GM21367 (cell line): Measurements from ENCODE around the gene WNK3.
"Not testable (repeated sequence)": the region's sequence is repeated elsewhere in the genome, so short reads cannot be mapped to it uniquely, and the experiment has no call there.

Source experiments
- ATAC-seq: cut with Tn5 transposase; IDR thresholded peaks from one replicate; pipeline ENCODE4 v1.9.1; 2021; ENCODE audit not compliant: unreplicated experiment

The WNK3 gene

GRCh38 chrX:54357414-54358377 is at the start of gene WNK3:
Gene WNK3, minus strand, starts transcription at chrX:54358046.
- ATAC-seq, result no peak

GRCh38 chrX:54407266-54407665 is 49.4 kb upstream of the WNK3 start:
- ATAC-seq, result no peak

- no peak for ATAC-seq
Measured at GRCh38 chrX:54397113-54397512, 39.3 kb upstream of the WNK3 start.

DNA sequence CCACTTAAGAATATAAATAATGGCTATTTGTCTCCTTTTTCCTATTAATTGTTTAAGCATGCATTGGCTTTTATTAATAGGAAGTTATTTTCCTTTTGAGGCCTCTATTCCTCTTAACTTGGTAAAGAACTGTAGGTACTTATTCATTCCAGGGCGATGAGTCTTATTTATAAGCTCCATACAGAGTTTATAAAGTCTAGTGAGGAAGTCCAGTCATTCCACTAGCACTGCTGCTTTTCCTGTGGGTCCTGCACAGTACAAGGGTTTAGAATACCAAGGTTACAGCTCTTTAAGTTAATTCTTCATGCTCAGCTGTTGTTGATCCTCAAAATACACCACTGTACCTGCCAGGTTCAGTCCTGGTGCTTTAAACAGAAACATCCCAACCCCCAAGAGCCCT is 28.5 kb upstream of the WNK3 start:
- ATAC-seq, result no peak

DNA sequence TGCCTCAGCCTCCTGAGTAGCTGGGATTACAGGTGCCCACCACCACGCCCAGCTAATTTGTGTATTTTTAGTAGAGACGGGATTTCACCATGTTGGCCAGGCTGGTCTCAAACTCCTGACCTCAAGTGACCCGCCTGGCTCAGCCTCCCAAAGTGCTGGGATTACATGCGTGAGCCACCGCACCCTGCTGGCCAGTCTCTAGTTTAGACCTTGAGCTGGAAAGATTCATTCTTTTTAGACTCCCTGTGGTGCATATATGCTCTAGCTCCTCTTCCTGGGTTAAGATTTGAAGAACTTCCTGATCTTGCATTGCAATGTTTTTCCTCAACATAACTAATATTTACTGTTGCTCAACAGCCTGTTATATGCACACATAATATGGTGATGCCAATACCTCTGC is 26.8 kb upstream of the WNK3 start:
- ATAC-seq, result not testable (repeated sequence)

GRCh38 chrX:54359408-54359807 is 1.6 kb upstream of the WNK3 start:
- ATAC-seq, result no peak

DNA sequence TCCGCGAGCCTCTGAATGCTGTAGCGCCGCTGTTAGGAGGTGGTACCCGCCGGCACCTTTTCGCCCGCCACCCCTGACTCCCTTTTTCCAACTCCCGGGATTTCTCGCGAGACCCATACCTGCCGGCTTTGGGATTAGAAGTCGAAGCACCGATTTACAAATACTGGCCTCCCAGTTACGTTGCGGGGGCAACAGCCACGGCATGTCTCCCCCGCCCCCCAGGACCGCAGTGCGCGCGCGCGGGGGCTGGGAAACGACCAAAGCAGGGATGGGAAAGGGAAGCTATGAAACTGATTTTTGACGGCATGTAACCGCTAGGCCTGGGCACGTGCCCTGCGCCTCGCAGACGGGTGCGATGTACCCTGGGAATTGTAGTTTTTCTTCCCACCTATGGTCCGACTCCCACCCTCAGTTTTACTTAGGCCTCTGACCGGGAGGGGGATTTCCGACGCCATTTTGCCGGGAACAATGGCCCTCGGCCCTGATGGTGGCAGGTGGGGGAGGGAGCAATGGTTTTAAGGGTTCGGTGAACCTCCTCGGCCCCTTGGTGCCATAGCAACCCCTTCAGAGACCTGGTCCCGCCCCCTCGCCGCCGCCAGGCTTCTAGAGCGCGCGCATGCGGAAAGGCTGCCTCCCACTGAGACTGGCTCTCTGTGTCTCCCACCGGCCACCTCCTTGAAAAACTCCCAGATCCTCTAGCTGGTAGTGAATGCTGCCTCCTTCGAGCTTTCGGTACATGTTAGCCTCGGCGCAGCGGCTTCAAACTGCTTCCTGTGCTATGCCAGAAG is 772 bp upstream of the WNK3 start:
- ATAC-seq, result no peak

DNA sequence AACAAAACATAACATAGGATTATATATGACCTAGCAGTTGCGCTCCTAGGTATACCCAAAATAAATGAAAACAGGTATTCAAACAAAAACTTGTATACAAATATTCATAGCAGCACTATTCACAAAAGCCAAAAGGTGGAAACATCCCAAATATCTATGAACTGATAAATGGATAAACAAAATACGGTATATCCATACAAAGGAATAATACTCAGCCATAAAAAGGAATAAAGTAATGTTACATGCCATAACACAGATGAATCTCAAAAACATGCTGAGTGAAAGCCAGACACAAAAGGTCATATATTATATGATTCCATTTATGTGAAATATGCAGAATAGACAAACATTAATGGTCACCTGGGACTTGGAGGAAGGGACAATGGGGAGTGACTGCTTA is 5.2 kb downstream of the WNK3 start:
- no peak for ATAC-seq

- ATAC-seq, result not testable (repeated sequence)
Measured at GRCh38 chrX:54337383-54337782, 20.5 kb downstream of the WNK3 start.

DNA sequence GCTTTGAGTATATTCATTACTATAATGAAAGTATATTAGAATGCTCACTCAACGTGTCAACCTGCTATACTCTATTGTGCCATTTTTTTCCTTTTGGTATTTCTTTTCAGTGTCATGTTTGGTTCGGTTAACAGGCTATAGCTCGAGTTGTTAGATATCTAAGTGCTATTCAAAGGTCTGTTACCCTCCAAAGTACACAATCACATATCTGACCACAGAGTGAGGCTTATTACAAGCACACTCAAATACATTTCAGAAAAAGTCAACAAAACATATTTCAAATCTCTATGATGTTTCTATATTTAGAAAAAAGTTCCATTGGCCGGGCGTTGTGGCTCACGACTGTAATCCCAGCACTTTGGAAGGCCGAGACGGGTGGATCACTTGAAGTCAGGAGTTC is 32.8 kb downstream of the WNK3 start:
- no peak for ATAC-seq

GRCh38 chrX:54320067-54320466 is 37.8 kb downstream of the WNK3 start:
- no peak for ATAC-seq

DNA sequence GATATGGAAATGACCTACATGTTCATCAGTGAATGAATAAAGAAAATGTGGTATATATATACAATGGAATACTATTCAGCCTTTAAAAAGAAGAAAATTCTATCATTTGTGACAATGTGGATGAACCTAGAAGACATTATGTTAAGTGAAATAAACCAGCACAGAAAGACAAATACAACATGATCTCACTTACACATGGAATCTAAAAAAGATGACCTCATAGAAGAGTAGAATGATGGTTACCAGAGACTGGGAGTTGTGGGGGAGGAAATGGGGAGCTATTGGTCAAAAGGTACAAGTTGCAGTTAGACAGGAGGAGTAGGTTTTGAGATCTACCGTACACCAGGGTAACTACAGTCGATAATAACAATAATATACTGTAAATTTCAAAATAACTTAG is 51.5 kb downstream of the WNK3 start:
- ATAC-seq, result no peak

GRCh38 chrX:54301516-54301915 is 56.3 kb downstream of the WNK3 start:
- ATAC-seq, result no peak

- no peak for ATAC-seq
Measured at GRCh38 chrX:54294306-54294705, 63.5 kb downstream of the WNK3 start.

GRCh38 chrX:54292755-54293154 is 65.1 kb downstream of the WNK3 start:
- no peak for ATAC-seq

- ATAC-seq, result no peak
Measured at GRCh38 chrX:54291758-54292157, 66.1 kb downstream of the WNK3 start.

GRCh38 chrX:54288968-54289367 is 68.9 kb downstream of the WNK3 start:
- no peak for ATAC-seq

DNA sequence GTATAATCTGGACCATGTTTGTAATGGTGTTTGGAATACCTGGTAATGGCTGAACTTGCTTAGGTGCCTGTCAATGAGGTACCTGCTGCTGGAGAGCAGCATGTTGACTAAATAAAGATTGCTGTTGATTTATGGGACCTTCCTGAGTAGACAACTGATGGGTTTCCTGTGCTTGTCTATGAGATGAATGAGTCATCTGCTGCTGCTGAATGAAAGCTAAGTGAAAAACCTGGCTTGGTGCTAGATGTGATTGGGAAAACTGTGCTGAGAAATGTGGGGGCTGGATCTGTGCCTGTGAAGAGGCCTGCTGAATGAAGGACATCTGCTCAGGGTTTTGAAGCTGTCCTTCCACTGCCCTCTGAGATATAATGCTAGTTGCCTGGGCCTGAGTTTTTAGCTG is 69.6 kb downstream of the WNK3 start:
- ATAC-seq, result no peak

DNA sequence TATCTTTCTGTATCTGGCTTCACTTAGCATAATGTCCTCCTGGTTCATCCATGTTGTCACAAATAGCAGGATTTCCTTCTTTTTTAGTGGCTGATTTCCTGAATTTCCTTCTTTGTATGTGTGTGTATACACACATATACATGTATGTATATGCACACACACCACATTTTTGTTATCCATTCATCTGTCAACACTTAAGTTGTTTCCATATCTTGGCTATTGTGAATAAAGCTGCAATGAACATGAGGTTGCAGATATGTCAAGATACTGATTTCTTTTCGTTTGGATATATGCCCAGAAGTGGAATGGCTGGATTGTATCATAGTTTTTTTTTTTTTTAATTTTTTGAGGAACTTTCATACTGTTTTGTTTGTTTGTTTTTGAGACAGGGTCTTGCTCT is 76.2 kb downstream of the WNK3 start:
- no peak for ATAC-seq

DNA sequence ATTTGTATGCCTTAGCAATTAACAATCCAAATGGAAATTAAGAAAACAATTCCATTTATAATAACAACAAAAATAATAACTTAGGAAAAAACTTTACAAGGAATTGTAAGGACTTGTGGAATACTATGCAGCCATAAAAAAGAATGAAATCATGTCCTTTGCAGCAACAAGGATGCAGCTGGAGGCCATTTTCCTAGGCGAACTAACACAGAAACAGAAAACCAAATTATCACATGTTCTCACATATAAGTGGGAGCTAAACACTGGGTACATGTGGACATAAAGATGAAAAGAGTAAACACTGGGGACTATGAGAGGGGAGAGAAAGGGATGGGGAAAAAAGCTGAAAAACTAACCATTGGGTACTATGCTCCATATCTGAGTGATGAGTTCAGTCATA is 77.4 kb downstream of the WNK3 start:
- no peak for ATAC-seq

GRCh38 chrX:54271664-54272063 is 86.2 kb downstream of the WNK3 start:
- no peak for ATAC-seq

- no peak for ATAC-seq
Measured at GRCh38 chrX:54248309-54248708, 109.5 kb downstream of the WNK3 start.
